Neural crest cell (in vitro differentiated cells): Measurements from ENCODE around the gene IPPK. TPM values are rescaled to one million over a fixed set of nuclear protein-coding genes. Genes with fewer than 3 reads are reported as not detected.

Source experiments
- DNase-seq: peaks from one replicate; pipeline ENCODE4 v3.0.0; 2021; ENCODE audit warnings: low read depth, mixed read lengths, low spot score
- H3K27ac Mint-ChIP-seq: one replicate; pipeline ENCODE4 v1.8.0; 2021; ENCODE audit warnings: mild to moderate bottlenecking, mixed read lengths; ENCODE audit not compliant: unreplicated experiment
- H3K27me3 Mint-ChIP-seq: 2 replicates; pipeline ENCODE4 v1.8.0; 2021; ENCODE audit warnings: low read depth, mild to moderate bottlenecking, mixed read lengths
- H3K36me3 Mint-ChIP-seq: 2 replicates; pipeline ENCODE4 v1.8.0; 2021; ENCODE audit warnings: low read depth, mild to moderate bottlenecking, mixed read lengths
- H3K4me1 Mint-ChIP-seq: 2 replicates; pipeline ENCODE4 v1.8.0; 2021; ENCODE audit warnings: mixed read lengths
- H3K4me3 Mint-ChIP-seq: one replicate; pipeline ENCODE4 v1.8.0; 2021; ENCODE audit warnings: mild to moderate bottlenecking, mixed read lengths
- H3K9me3 Mint-ChIP-seq: 2 replicates; pipeline ENCODE4 v1.8.0; 2021; ENCODE audit warnings: mixed read lengths
- CTCF ChIP-seq: fragments of 200-600 bp; sonication (generic); conservative IDR thresholded peaks from 2 replicates; pipeline ENCODE4 v1.5.0; 2021; ENCODE audit warnings: antibody characterized with exemption, mild to moderate bottlenecking
- total RNA-seq: library from RNA; stranded (reverse); gene quantifications from 2 replicates; pipeline ENCODE4 v1.2.1, GENCODE V29; 2021

The IPPK gene
- total RNA-seq, 1 donor from 2014 or later = 13.1 TPM

GRCh38 chr9:92645041-92645440 is 24.9 kb downstream of the IPPK start:
- H3K4me3 Mint-ChIP-seq = no peak overlapping the region
- no peak for TF ChIP-seq CTCF
- no peaks in the 10 kb centered on the region for H3K9me3 Mint-ChIP-seq
- DNase-seq = no peak
- H3K27me3 Mint-ChIP-seq = no peaks in the 10 kb centered on the region
- peaks cover 41% of the 10 kb centered on the region for H3K36me3 Mint-ChIP-seq
- H3K4me1 Mint-ChIP-seq = peaks cover 5% of the 10 kb centered on the region
- H3K27ac Mint-ChIP-seq = peak overlapping the region; percentile 70

GRCh38 chr9:92644278-92644677 is 25.7 kb downstream of the IPPK start:
- no peak for DNase-seq
- H3K4me1 Mint-ChIP-seq = peaks cover 5% of the 10 kb centered on the region
- TF ChIP-seq CTCF = no peak
- no peaks in the 10 kb centered on the region for H3K9me3 Mint-ChIP-seq
- no peaks in the 10 kb centered on the region for H3K27me3 Mint-ChIP-seq
- no peak overlapping the region for H3K27ac Mint-ChIP-seq
- no peak overlapping the region for H3K4me3 Mint-ChIP-seq
- peaks cover 41% of the 10 kb centered on the region for H3K36me3 Mint-ChIP-seq

DNA sequence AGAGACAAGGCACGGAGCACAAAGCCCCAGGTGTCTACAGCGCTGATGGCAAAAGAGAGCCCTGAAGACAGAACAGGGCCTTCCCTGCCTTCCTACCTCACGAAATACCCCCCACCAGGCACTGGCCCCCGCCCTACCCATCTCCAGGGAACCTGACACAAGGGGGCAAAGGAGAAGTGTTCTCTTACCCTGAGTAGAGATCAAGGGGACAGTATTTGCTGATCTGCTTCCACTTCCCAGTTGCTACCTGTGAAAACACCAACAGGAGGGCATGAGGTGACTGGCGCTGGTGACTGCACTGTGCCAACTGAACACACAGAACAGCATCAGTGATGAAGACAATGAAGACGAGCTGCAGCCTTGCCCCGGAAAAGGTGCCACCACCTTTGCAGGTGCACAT is 27.4 kb downstream of the IPPK start:
- no peak for TF ChIP-seq CTCF
- no peak overlapping the region for H3K4me3 Mint-ChIP-seq
- H3K27ac Mint-ChIP-seq = no peak overlapping the region
- no peaks in the 10 kb centered on the region for H3K4me1 Mint-ChIP-seq
- no peaks in the 10 kb centered on the region for H3K27me3 Mint-ChIP-seq
- no peaks in the 10 kb centered on the region for H3K9me3 Mint-ChIP-seq
- H3K36me3 Mint-ChIP-seq = peaks cover 33% of the 10 kb centered on the region
- DNase-seq = no peak

DNA sequence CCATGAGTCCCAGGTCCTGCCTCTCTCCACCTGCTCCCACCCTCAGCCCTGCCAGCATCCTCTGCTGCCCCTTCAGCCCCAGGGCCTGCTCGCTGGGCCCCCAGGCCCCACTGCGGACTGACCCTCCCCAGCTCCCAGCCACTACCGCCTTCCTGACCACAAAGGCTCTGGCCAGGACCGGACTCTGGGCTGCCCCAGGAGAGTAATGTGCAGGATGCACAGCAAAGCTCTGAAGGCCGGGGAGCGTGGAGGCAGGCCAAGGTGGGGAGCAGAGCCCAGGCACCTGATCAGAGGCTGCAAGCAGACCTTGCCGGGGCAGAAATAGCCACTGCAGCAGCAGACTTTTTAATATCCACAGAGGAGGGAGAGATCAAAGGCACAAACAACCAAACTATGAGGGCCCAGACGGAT is 27.9 kb downstream of the IPPK start:
- H3K27me3 Mint-ChIP-seq = no peaks in the 10 kb centered on the region
- no peak overlapping the region for H3K4me3 Mint-ChIP-seq
- no peaks in the 10 kb centered on the region for H3K4me1 Mint-ChIP-seq
- DNase-seq = no peak
- H3K9me3 Mint-ChIP-seq = no peaks in the 10 kb centered on the region
- TF ChIP-seq CTCF = no peak
- H3K36me3 Mint-ChIP-seq = peaks cover 28% of the 10 kb centered on the region
- peak overlapping the region; percentile 84 for H3K27ac Mint-ChIP-seq

- Mint-ChIP-seq H3K4me3 (no peak overlapping the region), H3K36me3 (peaks cover 23% of the 10 kb centered on the region), H3K27ac (no peak overlapping the region), H3K4me1 (no peaks in the 10 kb centered on the region), H3K9me3 (no peaks in the 10 kb centered on the region), H3K27me3 (no peaks in the 10 kb centered on the region)
- no peak for DNase-seq
- no peak for TF ChIP-seq CTCF
These were observed 28.7 kb downstream of the IPPK start for GRCh38 chr9:92641092-92641809.
